HG03135 (cell line): ENCODE measurements around the gene DACH1.

Experiments
- ATAC-seq: cut with Tn5 transposase; IDR thresholded peaks from one replicate; pipeline ENCODE4 v1.9.1; 2021; ENCODE audit warnings: mild to moderate bottlenecking, moderate library complexity; ENCODE audit not compliant: unreplicated experiment

DACH1 gene

DNA sequence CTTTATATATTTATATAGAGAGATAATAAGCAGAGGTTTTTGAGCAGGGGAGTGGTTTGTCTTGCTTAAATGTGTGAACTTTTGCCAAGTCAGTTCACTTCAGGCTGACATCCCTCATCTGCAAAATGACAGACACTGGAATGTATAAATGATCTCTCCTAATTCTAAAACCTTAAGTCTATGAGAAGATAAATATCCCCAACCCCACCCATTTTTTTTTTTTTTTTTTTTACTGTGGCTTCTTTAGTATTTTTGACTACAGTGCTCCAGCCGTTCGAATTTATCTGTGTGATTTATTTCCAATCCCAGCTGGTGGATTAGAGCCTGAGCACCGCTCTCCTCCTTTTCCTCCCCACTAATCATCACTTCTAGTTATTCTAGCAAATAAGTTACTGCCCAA, 234.8 kb downstream of the DACH1 start:
- ATAC-seq, result no peak

DNA sequence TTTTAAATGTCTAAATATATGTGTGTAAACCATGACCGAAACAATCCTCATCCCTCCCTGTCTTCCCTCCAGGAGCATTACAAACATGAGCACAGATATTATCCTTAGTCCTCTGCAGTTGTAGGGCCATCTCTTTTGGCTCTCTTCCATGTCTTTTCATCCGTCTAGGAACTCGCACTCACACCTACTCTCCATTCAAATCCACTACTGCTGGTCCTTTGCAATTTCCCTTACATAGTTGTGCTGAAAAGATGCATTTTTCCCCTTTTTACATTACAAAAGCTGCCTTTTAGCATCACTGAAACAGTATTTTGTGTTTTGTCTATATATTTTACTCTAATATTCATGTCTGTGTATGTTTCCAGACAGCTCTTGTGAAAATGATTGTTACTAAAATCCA, 237.8 kb downstream of the DACH1 start:
- no peak for ATAC-seq

DNA sequence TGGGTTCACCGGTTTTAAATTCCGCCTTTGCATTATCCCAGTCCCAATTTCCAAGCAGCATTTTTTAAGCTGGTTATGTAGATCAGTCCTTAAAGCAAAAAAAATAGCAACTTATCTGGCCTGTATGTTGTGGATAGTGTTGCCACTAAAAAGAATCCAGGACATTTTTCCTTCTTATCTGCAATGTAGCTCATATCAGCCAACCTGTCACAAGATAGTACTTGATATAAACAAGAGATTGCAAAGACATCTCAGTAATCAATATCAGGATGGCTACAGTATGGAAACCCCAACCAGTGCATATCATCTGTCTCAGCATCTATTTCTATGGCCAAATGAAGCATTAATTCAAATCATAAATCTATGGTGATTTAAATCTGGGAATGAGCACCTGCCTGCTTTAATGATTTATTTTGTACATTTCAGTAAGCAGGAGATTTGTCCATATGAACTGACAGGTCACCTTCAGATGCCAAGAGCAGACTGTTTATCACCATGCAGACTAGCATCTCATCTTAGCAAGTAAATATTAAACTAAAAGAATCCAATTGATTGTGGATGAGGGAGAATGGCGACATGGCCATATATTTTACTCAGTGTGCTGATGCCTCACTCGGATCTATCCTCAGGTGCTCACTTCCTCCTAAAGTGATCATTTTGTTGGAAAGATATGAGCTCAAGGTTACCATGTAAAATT, 240.4 kb downstream of the DACH1 start:
- no peak for ATAC-seq

DNA sequence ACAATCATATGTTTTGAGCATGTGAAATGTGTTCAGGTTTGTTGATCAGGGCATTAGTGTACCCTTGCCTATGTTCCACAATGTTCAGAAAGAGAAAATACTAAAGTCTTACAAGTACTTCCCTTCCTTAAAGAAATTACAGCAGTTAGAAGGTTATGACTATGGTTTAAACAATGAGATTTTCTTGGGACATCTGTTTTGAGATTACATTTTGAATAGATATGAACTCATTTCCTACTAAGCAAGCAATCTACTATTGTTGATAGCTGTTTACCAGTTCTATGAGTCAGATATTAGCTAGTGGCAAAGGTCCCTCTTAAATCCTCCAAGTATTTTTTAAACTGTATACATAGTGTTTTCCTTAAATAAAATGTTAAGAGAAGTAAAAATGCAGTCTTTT, 241.3 kb downstream of the DACH1 start:
- ATAC-seq, result no peak

DNA sequence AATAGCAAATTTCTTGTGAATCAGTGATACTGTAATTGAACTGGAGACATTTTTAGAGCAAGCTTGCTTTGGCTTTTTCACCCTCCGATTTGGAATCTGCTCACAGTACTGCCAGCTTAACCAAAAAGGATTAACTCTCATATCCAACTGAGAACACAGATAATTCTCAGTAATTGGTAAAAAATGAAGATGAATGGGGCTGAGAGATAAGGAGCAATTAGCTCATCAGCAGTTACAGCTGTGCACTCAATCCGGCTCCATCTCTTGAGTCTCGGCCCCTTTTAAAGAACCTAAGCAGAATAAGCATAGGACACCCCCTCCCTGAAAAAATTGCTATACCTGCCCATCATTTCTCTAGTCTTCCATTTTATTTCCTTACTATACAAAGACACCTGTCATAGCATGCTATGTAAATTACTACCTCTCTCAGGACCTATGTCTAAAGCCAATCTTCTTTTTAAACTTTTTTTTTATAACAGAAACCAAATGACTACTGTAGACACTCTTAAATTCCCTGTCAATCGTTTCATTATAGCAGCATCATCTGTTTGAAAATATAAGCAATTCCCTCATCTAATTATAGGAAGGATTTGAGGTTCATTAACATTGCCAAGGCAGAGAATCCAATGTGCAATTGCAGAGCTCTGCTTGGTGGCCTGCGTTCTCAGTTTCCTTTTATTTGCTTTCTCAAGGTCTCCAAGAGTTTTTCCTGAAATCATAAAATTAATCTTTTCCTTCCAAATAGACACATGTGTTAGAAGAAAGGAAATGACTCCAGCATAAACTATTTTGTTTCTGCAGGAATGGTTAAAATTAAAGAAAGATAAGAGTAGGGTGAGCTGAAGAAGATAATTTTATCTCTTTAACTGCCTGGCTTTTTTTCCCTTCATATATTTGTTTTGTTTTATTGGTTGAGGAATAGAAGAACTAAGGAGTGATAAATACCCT, 242.1 kb downstream of the DACH1 start:
- no peak for ATAC-seq

DNA sequence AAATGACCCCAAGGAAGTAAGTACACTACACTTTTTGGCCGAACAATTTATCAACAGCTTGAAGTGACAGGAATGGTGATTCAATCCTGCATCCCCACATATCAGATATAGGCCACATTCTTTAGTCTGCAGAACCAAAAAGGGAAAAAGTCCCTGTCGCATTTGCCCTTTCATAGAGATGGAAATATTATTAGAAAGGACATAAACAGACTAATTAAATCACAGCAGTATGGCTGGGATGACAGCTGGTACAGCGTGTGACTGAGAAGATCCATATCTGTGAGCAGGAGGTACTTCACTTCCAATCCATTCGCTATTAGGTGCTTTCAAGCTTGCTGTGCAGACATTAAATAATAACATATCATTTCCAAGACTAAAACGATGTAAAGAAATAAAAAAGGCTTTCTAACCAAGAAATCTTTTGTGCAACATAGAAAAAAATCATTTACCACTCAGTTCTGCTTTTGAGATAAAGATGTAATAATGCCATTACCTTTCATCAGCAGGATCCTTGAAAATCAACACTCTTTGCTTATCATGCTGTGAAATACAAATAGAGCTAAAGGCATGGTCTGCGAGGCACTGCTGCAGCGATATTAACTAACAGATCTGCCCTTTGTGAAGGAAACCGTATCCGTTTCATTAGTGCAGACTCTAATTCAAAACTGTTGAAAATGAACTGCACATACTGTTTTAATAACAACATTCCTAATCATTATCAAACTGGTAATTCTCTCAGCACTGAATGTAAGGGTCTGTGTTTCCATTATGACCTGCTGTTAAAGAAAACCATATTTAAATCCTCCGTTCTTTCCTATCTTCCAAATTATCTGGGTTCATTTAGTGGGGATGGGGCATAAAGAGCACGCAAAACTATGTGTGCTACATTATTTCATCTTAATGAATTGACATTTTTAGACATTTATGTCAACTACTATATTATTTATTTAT, 245.6 kb downstream of the DACH1 start:
- no peak for ATAC-seq

DNA sequence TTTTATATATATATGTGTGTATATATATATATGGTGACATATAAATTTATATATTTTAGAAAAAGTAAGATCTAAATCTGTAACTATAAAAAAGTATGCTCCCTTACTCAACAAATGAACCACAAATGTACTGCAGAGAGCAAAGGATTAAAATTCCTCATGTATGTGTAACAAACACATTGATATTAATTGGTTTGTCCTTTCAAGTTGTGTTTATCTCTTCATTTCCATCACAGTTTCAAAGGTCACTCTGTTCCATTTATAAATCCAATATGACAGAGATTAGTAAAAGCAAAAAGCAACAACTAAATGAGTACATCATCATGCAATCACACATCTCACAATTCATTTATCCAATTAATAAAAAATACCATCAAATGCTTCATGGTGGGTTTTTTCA, 247.9 kb downstream of the DACH1 start:
- ATAC-seq, result no peak

DNA sequence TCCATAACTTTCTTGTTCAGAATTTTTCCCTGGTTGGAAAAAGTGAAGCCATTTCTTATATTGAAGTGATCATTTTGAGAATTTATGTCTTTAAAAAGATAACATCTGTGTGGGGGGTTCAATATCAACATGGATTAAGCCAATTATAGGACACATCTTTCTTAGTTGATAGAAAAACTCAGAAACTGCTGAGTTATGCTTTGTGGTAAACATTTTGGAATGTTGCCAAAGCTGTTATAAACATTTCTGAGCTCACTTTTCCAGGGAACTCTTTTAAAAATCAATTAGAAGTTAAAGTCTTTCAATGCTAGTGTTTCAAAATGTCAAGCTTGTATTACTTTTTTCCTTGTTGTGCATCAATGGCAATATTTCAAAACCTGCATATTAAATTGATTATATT, 248.8 kb downstream of the DACH1 start:
- ATAC-seq, result no peak

DNA sequence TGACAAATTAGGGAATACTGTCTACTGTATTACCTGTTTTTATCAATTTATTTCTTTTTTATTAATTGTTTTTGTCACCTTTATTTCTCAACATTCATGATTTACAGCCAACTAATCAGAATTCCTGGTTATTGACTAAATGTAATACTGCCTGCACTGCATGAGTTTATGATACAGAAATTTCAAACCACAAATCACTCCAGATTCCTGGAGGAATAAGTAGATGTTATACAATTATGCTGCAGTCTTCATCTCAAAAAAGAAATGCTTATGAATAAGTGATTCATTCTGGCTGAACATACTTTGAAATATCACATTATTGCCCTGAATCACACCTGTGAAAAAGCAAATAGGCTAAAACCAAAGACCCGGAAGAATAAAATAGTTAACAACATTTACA, 249.7 kb downstream of the DACH1 start:
- no peak for ATAC-seq

DNA sequence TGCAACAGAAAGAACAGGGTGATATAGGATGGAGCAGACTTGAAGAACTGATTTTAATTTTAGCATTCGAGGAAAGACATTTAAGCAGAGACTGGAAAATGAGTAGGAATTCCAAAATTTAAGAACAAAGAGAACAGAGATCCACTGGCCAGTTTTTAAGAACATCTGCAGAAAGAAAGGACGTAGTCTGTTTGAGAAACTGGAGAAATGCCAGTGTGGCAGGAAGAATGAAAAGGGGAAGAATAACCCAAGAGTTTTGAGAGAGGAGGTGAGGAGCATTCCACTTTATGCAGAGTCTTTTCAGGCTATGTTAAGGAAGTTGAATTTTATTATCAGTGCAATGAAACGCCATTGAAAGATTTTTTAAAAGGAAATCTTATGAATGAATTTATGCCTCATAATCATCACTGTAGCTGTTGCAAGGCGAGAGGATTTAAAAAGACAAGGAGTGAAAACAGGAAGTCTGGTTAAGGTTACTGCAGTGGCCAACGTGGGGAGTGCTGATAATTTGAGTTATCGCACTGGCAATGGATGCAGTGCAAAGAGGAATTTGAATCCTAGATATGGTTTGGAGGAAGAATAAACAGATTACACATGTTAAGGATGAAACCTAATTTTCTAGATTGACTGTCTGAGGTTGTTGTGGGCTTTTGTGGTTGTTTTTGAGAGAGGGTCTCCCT, 253.8 kb downstream of the DACH1 start:
- no peak for ATAC-seq

DNA sequence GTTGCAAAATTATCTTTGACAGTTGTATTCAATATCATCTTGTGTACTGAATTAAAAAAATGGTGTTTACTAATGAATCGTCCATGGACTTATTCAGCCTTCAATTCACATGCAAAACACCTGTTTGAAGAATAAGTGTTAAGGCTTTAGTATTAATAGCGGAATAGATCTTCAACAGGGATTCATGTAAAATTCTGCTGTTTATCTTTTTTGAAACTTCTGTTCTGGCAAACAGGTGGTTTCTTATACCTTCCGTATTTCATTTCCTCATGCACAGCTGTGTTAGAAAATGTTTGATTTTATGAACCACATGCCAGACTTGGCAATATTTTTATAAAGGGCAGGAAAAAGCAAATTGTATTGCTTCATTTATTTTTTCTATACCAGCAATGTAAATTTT, 255.7 kb downstream of the DACH1 start:
- no peak for ATAC-seq

DNA sequence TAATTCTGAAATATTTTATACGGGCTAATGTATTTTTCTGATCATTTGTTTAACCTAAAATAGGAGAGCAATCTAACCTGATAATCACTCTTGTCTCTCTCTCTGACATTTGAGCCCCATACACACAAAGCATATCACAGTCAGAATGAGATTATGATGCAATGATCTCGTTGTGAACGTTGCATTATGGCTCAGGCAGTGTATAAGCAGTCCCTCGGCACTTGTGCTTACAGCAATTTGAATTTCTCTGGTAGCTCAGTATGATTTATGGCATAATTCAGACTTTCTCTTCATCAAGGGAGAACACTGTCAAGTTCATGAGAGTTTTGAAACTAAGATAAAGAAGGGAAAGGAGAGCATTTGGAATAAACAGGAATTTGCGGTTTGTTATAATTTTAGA, 256.1 kb downstream of the DACH1 start:
- no peak for ATAC-seq

DNA sequence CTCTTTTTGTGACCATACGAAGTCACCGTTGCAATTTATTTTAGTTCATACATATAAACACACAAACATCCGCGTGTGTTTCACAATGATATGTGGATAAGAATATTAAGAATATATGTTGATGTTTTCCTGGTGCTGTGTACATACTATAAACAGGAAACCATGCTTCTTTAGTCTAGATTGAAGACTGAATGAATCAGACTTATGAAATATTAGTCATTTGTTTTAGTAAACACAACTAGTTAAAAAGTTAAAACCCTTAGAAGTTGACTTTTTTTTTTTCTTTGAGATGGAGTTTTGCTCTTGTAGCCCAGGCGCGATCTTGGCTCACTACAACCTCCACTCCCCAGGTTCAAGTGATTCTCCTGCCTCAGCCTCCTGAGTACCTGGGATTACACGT, 257.7 kb downstream of the DACH1 start:
- ATAC-seq, result no peak

DNA sequence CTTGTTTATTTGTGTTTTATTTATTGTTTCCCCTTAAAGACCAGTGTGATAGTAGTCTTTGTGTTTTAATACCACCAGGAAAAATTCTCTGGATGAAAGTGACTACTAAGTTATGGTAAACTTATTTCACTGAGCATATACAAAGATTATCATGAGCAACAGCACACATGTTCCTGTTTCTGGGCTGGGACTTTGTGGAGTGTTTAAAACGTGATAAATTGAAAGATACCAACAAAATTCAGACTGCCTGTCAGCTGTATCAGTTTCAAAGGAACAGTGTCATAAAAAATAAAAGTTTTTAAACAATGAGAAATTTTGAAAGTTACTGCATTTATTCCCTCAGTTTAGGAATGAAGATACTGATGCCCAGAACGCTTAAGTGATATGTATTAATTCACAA, 259.4 kb downstream of the DACH1 start:
- ATAC-seq, result no peak

DNA sequence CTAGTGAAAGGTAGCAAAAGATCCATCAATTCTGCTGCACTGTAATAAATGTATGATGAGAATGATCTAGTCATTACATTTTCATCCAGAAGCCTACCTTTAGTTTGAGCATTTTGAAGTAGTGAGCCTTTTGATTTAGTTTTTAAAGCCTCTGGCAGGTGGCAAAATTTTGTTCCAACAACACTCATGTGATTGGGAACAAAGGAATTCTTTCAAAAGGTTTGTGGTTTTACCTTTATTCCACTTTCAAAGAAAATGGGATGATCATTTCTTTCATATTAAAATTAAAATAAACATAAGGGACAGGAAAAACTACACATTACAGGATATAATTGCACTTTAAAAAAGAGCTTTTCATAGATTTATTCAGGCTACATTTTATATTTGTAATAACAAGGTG, 260.2 kb downstream of the DACH1 start:
- ATAC-seq, result no peak

DNA sequence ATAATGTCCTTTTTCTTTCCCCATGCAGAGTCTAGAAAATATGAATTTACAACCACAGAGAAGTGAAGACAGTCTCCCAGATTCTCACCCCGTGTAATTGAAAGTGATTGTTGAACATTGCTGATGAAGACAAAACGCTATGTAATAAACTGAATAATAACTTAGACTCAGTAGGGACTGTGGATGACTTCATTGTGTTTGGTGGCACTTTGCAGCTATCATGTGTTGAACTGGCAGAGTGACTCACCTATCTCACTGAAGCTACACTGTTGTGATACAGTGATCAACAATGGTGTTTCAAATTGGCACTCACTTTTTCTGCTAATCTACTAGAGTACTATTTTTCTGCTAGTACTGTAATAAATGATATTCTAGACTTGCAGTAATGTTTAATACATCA, 261.3 kb downstream of the DACH1 start:
- no peak for ATAC-seq

DNA sequence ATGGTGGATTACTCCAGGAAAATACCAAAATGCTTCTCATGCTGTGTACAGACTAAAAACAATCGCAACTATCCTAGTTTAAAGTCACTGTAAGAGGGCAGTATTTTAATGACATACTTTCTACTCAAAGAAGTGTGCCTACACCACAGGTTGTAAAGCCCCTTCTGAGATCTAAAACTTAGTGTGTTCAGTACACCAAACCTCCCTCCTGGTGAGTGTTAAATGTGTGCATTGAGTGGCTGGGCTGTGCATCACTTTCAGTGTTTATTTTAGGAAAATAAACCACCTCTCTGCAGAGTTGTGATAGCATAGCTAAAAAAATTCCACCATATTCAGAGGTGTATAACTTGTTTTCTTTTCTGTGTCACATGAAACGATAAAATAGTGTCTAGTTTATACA, 263.7 kb downstream of the DACH1 start:
- ATAC-seq, result no peak

DNA sequence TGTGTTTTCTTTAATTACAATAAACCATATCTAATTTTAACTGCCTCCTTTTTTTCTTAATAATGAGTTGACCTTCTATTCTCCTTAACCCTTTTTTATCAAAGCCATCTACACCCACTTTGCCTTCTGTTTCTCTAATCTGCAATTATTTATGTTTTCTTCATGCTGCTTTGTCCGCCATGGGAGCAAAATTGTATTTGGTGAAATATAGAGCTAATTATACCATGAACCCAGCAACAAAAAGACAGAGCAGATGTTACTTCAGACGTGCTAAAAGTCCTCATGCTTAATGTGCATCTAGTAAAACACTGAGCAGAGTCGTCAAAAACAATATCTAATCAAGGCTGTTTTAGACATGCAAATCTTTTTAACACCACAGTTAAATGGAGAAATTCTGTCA, 264.7 kb downstream of the DACH1 start:
- no peak for ATAC-seq

DNA sequence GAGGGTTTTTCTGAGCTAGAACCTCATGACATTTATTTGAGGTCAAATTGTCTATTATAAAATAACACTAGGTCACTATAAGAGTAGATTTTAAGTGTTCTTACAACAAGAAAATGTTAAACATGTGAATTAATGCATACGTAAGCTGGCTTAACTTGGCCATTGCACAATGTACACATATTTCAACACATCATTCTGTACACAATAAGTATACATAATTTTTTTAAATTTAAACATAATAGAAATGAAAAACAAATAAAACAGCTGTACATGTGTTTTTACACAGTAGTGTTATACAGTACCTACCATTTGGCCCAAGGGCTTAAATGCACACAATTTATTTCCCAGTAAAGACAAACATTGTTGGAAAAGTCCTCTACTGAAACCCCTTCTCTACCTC, 269.9 kb downstream of the DACH1 start:
- no peak for ATAC-seq

DNA sequence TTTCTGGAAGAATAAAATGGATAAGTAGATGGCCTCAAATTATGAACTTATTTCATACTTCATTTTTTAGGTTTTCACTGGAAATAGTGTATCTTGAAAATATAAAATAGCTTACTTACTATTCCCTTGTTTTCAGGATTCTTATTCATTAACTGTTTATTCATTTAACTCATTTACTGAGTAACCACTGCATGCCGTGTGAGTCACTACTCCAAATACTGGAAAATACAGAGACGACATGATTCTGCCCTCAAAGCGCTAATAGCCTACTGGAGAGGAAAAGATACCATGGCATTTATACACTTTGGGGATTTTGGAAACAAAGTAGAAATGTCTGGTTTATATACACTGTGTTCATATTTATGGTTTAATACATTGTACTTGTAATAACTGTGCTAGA, 270.9 kb downstream of the DACH1 start:
- no peak for ATAC-seq

DNA sequence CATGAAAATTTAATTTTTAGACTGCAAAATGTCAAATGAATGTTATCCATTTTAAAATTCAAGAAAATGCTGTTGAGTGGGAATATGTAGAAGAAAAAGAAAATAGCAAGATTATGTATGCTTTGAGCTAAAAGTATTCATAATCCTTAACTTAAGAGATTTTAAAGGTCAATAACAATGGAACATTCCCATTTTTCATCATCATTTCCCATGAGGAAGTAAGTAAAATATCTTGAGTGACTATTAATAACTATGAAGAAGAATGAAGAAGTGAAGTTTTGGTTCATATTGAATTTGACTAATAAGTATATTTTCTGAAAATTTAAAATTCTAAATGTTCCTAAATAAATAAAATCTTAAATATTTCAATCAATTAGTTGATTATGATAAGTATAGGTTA, 273.4 kb downstream of the DACH1 start:
- ATAC-seq, result no peak
